Activated naive CD4-positive, alpha-beta T cell (primary cell): ENCODE measurements around the gene PCCA.

Experiments used
- DNase-seq, 4 experiments: peaks; one replicate each; lab custom pipeline; 2025; lab: John Stamatoyannopoulos, UW

PCCA gene

GRCh38 chr13:100470866-100471505 lies 382.1 kb downstream of the PCCA start:
- no peak for DNase-seq

DNA sequence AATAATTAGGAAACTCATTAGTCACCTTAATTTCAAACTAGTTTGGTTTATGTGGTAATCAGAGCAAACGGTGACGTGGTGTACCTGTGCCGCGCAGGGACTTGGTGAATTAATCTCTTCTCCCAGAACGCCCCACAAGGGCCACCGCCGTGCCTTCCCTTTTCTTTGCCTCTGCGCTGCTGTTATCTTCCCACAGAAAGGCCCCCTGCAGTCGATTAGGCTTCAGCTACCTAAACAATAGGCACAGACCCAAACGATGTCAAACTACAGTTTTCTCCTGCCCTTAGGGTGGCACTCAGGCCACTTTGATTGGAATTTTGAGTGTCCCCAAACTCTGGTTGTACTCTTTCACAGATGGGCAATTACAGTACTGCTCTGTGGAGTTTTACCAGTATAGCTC lies 384.2 kb downstream of the PCCA start:
- DNase-seq, result no peak

- no peak for DNase-seq
Observed at GRCh38 chr13:100473501-100474044, 384.7 kb downstream of the PCCA start.

DNA sequence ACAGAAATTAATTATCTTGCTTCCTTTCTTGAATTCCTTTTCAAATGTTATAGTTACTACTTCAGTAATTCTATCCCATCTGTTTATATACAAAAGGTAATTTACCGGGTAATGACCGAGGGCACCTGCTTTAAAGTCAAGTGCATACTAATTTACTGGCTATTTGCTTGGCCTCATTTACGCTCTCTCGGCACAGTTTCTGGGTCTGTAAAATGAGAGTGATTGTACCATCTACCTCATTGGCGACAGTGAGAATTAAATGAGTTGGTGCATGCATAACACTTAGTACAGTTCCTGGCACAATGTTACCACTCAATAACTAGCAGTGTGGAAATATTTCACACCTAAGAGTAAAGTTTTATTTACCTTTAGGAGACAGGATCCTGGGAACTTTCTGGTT lies 388.1 kb downstream of the PCCA start:
- no peak for DNase-seq

DNA sequence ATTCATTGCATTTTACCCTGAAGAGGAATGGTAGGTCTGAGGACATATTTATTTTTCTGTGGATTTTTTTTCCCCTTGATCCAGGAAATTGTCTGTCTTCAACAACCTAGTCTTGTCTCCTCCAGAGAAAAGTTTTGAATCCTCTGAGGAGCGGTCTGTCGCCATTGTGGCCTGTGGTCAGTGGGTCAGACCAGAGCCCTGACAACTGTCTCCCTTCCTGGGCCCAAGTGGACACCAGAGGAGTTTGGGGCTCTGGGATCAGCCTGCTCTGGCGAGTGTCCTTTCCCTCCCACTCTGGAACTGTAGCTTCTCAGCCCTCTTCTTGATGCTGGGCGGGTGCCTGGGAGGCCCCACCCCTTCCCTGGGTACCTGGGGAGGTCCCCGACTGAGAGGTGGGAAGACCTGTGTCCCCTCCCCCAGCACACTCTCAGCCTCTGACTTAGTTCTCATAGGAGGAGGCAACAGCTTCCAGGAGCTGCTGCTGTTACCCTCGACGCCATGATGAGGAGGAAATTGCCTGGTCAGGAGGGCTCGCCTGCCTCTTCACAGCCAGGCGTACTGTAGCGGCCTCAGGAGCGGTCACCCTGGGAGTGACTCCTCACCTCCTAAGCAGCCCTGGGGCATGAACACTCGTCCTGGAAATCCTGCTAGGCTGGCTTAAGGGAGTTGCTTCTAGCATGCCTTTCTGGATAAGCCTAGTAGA lies 389.4 kb downstream of the PCCA start:
- DNase-seq, result no peak

DNA sequence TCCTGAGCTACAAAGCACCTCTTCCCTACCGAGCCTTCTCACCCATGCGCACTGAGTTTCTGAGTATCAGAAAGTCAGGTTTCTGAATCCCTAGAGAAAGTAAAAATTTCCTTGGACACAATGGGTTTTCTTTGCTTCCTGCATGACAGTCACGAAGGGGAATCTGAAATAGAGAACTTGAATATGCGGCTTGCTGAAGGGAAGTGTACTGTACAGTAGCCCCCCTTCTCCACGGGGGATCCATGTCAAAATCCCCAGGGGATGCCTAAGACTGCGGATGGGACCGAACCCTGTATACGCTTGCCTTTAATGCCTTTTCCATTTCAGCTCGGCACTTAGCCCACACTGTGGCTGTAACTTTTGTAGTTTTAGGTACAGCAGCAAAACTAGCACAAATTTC lies 391.8 kb downstream of the PCCA start:
- DNase-seq, result no peak

- no peak for DNase-seq
Observed at GRCh38 chr13:100483139-100483538, 394.2 kb downstream of the PCCA start.

DNA sequence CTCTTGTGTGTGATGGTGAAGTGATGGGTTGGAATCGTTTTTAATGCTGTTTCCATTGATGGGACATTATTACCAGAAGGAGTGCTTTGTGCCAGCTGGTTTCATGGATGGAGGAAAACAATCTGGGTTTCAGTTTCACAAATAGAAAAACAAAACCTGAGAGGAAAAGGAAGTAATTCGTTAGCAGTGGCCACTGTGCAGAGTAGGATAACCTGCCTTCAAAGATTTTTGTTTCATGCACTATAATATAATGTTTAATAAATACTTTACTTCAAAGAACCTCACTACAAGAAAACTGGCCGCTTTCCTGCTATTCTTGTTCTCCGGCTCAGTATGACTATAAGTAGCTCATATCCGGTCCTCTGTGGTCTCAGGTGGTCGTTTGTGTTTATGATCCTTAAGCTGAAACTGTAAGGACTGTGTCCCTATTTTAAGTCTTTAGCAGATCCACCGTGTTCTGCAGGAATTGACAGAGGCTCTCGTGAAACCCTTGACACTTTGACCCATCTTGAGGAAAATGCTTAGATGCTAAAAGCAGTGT lies 395.0 kb downstream of the PCCA start:
- DNase-seq, result no peak

GRCh38 chr13:100484702-100485101 lies 395.8 kb downstream of the PCCA start:
- DNase-seq, result no peak

DNA sequence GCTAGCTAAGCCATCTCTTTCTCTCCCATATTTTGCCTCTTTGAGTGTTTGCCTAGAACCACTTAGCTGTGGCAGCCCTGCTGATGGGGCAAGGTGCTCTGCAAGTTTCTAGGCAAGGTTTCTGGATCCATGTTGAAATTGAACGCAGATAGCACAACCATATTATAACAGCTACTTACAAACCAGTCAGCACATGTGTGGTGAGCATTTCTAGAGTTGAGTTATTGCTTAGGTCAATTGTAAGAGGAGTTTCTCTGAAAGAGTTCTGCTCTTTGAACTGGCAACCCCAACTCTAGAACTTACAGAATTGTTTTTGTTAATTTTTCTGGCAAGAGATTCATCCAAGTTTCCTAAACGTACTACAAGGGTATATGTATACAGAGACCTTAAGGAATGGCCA lies 396.4 kb downstream of the PCCA start:
- DNase-seq, result no peak

GRCh38 chr13:100490692-100491091 lies 401.8 kb downstream of the PCCA start:
- DNase-seq, result no peak

- DNase-seq, result no peak
Observed at GRCh38 chr13:100491164-100491842, 402.4 kb downstream of the PCCA start.

DNA sequence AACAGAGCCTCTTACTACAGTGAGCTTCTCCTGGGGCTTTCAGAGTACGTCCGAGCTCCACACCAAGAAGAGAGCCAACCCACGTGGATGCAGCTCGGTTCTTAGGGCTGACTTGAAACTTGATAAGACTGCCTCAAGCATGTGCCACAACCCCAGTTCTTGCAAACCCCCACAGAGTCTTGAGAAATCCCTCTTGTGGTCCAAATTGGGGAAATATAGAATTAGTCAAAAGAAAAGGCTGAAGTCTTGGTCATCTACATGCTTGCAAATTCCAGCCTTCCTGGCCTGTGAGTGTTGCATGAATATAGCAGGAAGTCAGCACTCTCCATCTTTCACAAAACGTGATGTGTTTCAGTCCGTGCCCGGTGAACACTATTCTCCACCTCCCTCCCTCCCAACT lies 404.5 kb downstream of the PCCA start:
- no peak for DNase-seq

- no peak for DNase-seq
Observed at GRCh38 chr13:100495455-100495854, 406.6 kb downstream of the PCCA start.

GRCh38 chr13:100497389-100497788 lies 408.5 kb downstream of the PCCA start:
- DNase-seq, result no peak

- no peak for DNase-seq
Observed at GRCh38 chr13:100502446-100502845, 413.6 kb downstream of the PCCA start.

GRCh38 chr13:100503622-100504021 lies 414.7 kb downstream of the PCCA start:
- DNase-seq, result no peak

GRCh38 chr13:100506154-100506553 lies 417.3 kb downstream of the PCCA start:
- no peak for DNase-seq

DNA sequence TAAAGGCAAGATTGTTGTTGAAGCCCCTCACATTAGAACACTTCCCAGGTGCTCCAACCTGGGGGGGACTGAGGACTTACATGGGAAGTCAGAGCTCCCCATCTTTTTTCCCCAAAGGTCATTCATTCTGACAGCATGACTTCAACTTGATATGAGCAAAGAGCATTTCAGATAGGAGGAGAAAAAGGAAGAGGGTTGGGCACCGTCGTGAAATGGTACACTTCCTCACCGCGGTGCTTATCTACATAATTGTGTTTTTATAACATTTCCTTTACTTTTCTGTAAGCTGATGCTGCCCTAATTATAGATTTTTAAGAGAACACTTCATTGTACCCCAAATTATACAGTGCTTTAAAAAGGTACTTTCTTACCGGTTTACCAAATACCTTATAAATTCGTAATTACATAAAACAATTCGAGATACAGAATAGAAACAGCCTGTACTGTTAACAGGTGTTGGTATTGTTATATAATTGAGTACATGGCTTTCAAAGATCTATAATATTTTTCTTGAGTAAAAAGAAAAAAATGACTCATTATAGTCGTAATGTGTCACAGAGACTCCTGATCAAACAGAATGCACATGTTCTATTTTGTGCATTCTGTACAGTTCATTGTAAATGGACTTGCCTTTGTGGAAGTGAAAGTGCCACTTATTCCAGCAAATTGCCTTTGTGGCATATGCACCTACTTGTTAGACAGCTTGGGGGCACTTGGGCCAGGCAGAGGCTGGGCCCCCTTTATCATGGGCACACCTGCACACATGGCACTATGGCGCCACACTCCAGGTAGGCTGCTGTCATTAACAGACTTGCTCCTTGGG lies 417.9 kb downstream of the PCCA start:
- no peak for DNase-seq

- no peak for DNase-seq
Observed at GRCh38 chr13:100508455-100508854, 419.6 kb downstream of the PCCA start.

GRCh38 chr13:100508996-100509395 lies 420.1 kb downstream of the PCCA start:
- no peak for DNase-seq
